ENCODE data around the gene HCFC1R1.

HCFC1R1 gene

GRCh38 chr16:2980227-2981176 lies 43.2 kb downstream of the HCFC1R1 start, which contains the start of gene PKMYT1:
PKMYT1 (minus strand) TSS chr16:2980446; CDS start chr16:2979657, 789 bp downstream.
- H3K36me3 ChIP-seq (ENCODE audit: insufficient read depth, low read length), result no peaks in the 10 kb centered on the region
- peaks cover 4% of the 10 kb centered on the region; the same call in 1 of the 2 replicates for H3K4me1 ChIP-seq (ENCODE audit: insufficient read depth, low read length)
- no peaks in the 10 kb centered on the region for H3K9me3 ChIP-seq (ENCODE audit: control insufficient read depth, insufficient read depth, low read length)
- peak within 1 kb of the TSS; percentile 97 for H3K9ac ChIP-seq (ENCODE audit: low read depth, low read length)

GRCh38 chr16:2979669-2980226 lies 44.0 kb downstream of the HCFC1R1 start:
- Histone ChIP-seq H3K4me1 (ENCODE audit: insufficient read depth, low read length) (peaks cover 4% of the 10 kb centered on the region; the same call in 1 of the 2 replicates), H3K9me3 (ENCODE audit: control insufficient read depth, insufficient read depth, low read length) (no peaks in the 10 kb centered on the region), H3K36me3 (ENCODE audit: insufficient read depth, low read length) (no peaks in the 10 kb centered on the region; the same call in 1 of the 2 replicates), H3K9ac (ENCODE audit: low read depth, low read length) (peak overlapping the region; percentile 97)

GRCh38 chr16:2977440-2977839 lies 46.3 kb downstream of the HCFC1R1 start:
- peaks cover 3% of the 10 kb centered on the region for H3K36me3 ChIP-seq (ENCODE audit: insufficient read depth, low read length)
- no peaks in the 10 kb centered on the region; the same call in 1 of the 2 replicates for H3K4me1 ChIP-seq (ENCODE audit: insufficient read depth, low read length)
- no peaks in the 10 kb centered on the region for H3K9me3 ChIP-seq (ENCODE audit: control insufficient read depth, insufficient read depth, low read length)
- no peak overlapping the region for H3K9ac ChIP-seq (ENCODE audit: low read depth, low read length)

- no peaks in the 10 kb centered on the region; the same call in 1 of the 2 replicates for H3K4me1 ChIP-seq (ENCODE audit: insufficient read depth, low read length)
- no peak overlapping the region for H3K9ac ChIP-seq (ENCODE audit: low read depth, low read length)
- H3K36me3 ChIP-seq (ENCODE audit: insufficient read depth, low read length), result peaks cover 3% of the 10 kb centered on the region
- no peaks in the 10 kb centered on the region for H3K9me3 ChIP-seq (ENCODE audit: control insufficient read depth, insufficient read depth, low read length)
Observed at GRCh38 chr16:2976673-2977072, 47.1 kb downstream of the HCFC1R1 start.

- H3K9me3 ChIP-seq (ENCODE audit: control insufficient read depth, insufficient read depth, low read length), result no peaks in the 10 kb centered on the region
- H3K9ac ChIP-seq (ENCODE audit: low read depth, low read length), result no peak overlapping the region
- no peaks in the 10 kb centered on the region for H3K4me1 ChIP-seq (ENCODE audit: insufficient read depth, low read length)
- peaks cover 3% of the 10 kb centered on the region for H3K36me3 ChIP-seq (ENCODE audit: insufficient read depth, low read length)
Observed at GRCh38 chr16:2976201-2976600, 47.5 kb downstream of the HCFC1R1 start.

- H3K9me3 ChIP-seq (ENCODE audit: control insufficient read depth, insufficient read depth, low read length), result no peaks in the 10 kb centered on the region
- H3K4me1 ChIP-seq (ENCODE audit: insufficient read depth, low read length), result no peaks in the 10 kb centered on the region
- H3K36me3 ChIP-seq (ENCODE audit: insufficient read depth, low read length), result peaks cover 3% of the 10 kb centered on the region
- no peak overlapping the region for H3K9ac ChIP-seq (ENCODE audit: low read depth, low read length)
Observed at GRCh38 chr16:2975161-2975795, 48.5 kb downstream of the HCFC1R1 start.

GRCh38 chr16:2974319-2975056 lies 49.3 kb downstream of the HCFC1R1 start:
- H3K4me1 ChIP-seq (ENCODE audit: insufficient read depth, low read length), result no peaks in the 10 kb centered on the region
- H3K9me3 ChIP-seq (ENCODE audit: control insufficient read depth, insufficient read depth, low read length), result no peaks in the 10 kb centered on the region
- no peak overlapping the region for H3K9ac ChIP-seq (ENCODE audit: low read depth, low read length)
- peaks cover 3% of the 10 kb centered on the region for H3K36me3 ChIP-seq (ENCODE audit: insufficient read depth, low read length)

- no peaks in the 10 kb centered on the region for H3K4me1 ChIP-seq (ENCODE audit: insufficient read depth, low read length)
- no peaks in the 10 kb centered on the region for H3K9me3 ChIP-seq (ENCODE audit: control insufficient read depth, insufficient read depth, low read length)
- H3K36me3 ChIP-seq (ENCODE audit: insufficient read depth, low read length), result peaks cover 3% of the 10 kb centered on the region
- H3K9ac ChIP-seq (ENCODE audit: low read depth, low read length), result no peak overlapping the region
Observed at GRCh38 chr16:2973605-2974318, 50.0 kb downstream of the HCFC1R1 start.

GRCh38 chr16:2973093-2973492 lies 50.6 kb downstream of the HCFC1R1 start:
- H3K36me3 ChIP-seq (ENCODE audit: insufficient read depth, low read length), result peaks cover 3% of the 10 kb centered on the region
- H3K4me1 ChIP-seq (ENCODE audit: insufficient read depth, low read length), result peaks cover 2% of the 10 kb centered on the region; the same call in 1 of the 2 replicates
- no peak overlapping the region for H3K9ac ChIP-seq (ENCODE audit: low read depth, low read length)
- no peaks in the 10 kb centered on the region for H3K9me3 ChIP-seq (ENCODE audit: control insufficient read depth, insufficient read depth, low read length)
